Measurements from ENCODE around the gene TMEM59L.

DNA sequence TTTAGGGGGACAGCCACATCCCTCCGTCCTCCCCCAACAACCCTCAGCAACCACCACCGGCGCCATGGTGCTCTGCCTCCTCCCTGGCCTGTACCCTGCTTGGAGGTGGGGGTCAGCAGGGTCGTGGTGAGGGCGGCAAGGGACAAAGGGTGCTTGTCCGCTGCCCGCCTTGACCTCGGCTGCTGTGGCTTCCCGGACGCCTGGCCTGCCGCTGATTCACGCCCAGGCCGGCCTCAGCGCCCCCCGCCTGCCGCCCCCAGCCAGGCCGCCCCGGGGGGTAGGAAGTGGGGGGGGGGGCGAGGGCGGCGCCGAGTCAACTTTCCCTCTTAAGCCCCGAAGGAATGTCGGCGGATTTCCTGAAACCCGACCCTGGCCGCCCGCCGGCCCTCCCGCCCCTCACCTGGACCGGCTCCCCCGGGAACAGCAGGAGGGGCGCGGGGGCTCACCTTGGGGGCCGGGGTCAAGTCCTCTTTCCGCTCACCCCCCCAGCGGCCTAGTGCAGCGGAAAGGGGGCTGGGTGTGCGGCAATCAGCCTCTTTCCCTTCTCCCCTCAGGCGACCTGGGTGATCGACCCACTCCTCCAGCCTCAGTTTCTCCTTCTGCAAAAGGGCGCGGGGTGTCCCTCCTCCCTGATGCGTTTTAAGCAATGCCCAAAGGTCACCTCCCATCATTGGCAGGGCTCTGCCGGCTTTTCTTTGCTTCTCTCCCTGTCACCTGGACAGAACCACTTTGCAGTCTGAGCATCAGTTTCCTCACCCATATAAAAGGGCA is 1.9 kb upstream of the TMEM59L start:
- TF ChIP-seq, protein P1, sequence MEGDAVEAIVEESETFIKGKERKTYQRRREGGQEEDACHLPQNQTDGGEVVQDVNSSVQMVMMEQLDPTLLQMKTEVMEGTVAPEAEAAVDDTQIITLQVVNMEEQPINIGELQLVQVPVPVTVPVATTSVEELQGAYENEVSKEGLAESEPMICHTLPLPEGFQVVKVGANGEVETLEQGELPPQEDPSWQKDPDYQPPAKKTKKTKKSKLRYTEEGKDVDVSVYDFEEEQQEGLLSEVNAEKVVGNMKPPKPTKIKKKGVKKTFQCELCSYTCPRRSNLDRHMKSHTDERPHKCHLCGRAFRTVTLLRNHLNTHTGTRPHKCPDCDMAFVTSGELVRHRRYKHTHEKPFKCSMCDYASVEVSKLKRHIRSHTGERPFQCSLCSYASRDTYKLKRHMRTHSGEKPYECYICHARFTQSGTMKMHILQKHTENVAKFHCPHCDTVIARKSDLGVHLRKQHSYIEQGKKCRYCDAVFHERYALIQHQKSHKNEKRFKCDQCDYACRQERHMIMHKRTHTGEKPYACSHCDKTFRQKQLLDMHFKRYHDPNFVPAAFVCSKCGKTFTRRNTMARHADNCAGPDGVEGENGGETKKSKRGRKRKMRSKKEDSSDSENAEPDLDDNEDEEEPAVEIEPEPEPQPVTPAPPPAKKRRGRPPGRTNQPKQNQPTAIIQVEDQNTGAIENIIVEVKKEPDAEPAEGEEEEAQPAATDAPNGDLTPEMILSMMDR (IDR thresholded peaks at IDR 0.05): no peak
- peak; percentile 69 for TF ChIP-seq EZH2 (IDR thresholded peaks at IDR 0.05; ENCODE audit: borderline replicate concordance, insufficient read depth, low read depth, low read length, poor library complexity, severe bottlenecking)
